Hepatocyte (in vitro differentiated cells): ENCODE measurements around the gene BEND7.

Experiments used
- CTCF ChIP-seq: fragments of 200-600 bp; sonication (generic); IDR thresholded peaks from 2 replicates; pipeline ENCODE4 v1.5.1; 2016; ENCODE audit warnings: antibody characterized with exemption, mild to moderate bottlenecking; ENCODE audit not compliant: poor library complexity
- EZH2 ChIP-seq: fragments of 200-600 bp; sonication (generic); IDR thresholded peaks from 2 replicates; pipeline ENCODE4 v1.6.1; 2016; ENCODE audit warnings: antibody characterized with exemption, mild to moderate bottlenecking, borderline replicate concordance
- EZH2phosphoT487 ChIP-seq: fragments of 200-600 bp; sonication (generic); IDR thresholded peaks from one replicate; pipeline ENCODE4 v1.6.1; 2018; ENCODE audit warnings: antibody characterized with exemption, mild to moderate bottlenecking, low read depth, moderate library complexity; ENCODE audit not compliant: unreplicated experiment, severe bottlenecking

DNA sequence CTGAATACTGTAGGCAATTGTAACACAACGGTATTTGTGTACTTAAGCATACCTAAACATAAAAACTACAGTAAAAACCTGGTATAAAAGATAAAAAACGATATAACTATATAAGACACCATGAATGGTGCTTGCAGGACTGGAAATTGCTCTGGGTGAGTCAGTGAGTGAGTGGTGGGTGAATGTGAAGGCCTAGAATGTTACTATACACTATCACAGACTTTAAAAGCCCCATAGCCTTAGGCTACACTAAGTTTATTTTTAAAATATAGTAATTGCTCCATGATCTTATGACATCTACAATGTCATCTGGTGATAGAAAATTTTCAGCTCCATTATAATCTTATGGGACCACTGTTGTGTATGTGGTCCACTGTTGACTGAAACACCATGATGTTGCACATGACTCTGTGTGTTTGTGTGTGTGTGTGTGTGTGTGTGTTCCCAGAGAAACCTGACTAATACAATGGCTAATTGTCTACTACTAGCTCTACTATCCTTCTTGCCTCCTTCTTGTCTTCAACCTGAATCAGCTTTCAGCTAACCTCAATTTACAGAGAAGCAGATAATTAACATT, 30.4 kb upstream of the BEND7 start:
- TF ChIP-seq CTCF: no peak
- no peak for TF ChIP-seq EZH2phosphoT487
- no peak for TF ChIP-seq EZH2
